LNCAP (cell line): ENCODE results near the gene RTTN.

Experiments
- TF ChIP-seq, protein P1 (sequence below): fragments of 450-650 bp; IDR thresholded peaks from 2 replicates; pipeline ENCODE4 v1.5.1; 2017; ENCODE audit warnings: mild to moderate bottlenecking

RTTN gene

GRCh38 chr18:69968039-69968438 lies 237.4 kb downstream of the RTTN start:
- TF ChIP-seq, protein P1, sequence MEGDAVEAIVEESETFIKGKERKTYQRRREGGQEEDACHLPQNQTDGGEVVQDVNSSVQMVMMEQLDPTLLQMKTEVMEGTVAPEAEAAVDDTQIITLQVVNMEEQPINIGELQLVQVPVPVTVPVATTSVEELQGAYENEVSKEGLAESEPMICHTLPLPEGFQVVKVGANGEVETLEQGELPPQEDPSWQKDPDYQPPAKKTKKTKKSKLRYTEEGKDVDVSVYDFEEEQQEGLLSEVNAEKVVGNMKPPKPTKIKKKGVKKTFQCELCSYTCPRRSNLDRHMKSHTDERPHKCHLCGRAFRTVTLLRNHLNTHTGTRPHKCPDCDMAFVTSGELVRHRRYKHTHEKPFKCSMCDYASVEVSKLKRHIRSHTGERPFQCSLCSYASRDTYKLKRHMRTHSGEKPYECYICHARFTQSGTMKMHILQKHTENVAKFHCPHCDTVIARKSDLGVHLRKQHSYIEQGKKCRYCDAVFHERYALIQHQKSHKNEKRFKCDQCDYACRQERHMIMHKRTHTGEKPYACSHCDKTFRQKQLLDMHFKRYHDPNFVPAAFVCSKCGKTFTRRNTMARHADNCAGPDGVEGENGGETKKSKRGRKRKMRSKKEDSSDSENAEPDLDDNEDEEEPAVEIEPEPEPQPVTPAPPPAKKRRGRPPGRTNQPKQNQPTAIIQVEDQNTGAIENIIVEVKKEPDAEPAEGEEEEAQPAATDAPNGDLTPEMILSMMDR = no peak

- TF ChIP-seq, protein P1 = no peak
These were observed 242.3 kb downstream of the RTTN start for GRCh38 chr18:69963196-69963595.

GRCh38 chr18:69961718-69962117 lies 243.8 kb downstream of the RTTN start:
- TF ChIP-seq, protein P1 = no peak

DNA sequence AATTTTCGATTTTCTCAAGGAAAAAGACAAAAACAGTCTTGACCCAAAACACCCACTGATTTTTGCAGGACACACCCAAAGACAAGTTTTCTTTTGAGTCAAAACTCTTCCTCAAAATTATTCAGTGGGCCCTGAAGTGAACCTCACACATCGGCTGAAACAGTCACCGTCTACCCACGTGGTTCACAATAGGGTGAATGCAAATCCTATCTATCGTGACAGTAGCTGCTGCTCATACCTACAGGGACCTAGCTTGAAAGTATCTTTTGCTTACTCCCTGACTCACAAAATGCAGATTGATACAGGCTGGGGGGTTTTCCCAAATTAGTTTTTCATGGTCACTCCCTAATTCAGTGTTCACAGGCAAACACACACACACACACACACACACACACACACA lies 247.1 kb downstream of the RTTN start:
- TF ChIP-seq, protein P1 = no peak

DNA sequence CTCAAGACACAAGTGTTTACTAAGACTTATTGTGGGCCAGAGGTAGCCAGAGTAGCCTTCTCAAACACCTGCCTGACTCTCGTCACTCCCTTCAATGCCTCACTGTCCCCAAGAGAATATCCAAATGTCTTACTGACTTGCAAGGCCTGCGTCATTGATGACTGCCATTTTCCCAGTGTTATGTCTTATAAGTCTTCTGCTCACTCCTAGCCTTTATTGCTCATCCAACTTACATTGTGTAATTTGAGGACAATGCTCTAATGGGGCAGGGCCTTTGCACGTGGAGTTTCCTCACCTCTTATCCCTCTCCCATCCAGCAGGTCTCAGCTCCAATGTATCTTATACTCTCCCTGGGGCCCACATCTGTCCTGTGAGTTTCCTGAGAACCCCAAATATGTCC lies 247.7 kb downstream of the RTTN start:
- TF ChIP-seq, protein P1 = no peak

DNA sequence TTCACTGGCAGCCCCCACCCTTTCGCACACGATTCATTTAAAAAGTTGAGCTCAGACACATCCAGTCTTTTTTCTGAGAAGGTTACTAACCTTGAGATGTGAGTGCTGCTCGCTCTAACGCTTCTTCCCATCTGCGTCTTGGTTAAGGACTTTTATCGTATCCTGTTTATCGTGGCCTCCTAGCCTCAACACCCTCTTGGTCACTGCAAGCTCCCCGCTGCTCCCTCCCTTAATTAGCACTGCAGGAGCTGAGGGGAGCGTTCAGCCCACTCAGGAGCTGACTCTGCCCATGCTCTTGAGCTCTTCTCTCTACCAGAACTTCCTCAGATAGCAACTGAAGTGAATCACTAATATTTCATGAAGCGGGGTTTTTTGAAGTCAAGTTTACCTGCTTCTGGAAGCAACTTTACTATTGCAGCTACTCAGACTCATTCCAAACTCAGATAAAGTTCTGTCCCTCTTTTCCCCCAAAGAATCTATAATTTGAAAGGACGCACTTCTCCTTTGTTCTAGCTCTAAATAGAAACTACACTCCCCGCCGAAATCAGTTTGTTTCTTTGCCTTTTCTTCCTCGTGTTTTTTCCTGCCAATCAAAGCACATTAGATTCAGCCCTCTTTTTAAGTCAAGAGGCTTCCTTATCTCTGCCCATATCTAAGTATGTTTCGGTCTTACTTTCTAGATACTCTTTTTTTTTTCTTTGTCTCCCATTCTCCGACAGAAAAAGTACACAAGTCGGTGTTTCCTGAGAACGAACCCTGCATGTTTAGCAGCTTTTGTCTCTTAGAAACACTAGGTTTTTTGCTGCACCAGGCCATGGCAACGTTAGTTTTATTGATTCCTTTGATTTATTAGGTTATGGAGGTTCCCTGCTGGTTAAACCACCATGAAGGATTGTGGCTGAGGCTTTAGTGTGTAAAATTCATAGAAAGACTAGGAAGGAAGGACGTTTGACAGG lies 248.5 kb downstream of the RTTN start:
- TF ChIP-seq, protein P1 = no peak

DNA sequence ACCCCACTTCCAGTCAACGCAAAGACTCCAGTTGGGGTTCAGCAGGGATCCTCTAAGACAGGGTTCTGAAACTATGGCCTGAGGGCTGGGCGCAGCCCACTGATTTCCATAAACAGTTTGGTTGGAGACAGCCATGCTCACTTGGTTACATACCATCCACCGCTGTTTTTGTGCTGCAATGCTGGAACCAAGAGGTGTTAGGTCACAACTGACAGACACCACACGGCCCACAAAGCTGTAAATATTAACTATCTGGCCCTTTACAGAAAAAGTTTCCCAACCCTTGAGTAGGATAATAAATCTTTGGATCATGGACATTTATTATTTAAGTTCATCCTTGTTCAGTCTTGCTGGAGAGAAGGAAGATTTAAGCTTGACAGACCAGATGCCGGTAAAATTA lies 249.4 kb downstream of the RTTN start:
- TF ChIP-seq, protein P1 = no peak
